Caco-2 (cell line): ENCODE results near the gene GOLGA7B. TPM values are rescaled to one million over a fixed set of nuclear protein-coding genes. Genes with fewer than 3 reads are reported as not detected.
"Not testable (repeated sequence)": the region's sequence is repeated elsewhere in the genome, so short reads cannot be mapped to it uniquely, and the experiment has no call there.

Experiments
- BruUV-seq: library from RNA; stranded (reverse); fragments of 400-500 nt; replicated peaks from 2 replicates; lab custom pipeline; 2021; lab: Mats Ljungman, UMichigan
- CTCF ChIA-PET: fragments of 300-600 bp; sonication (Branson Sonifier 250); formaldehyde crosslinking; loops from one replicate; lab custom pipeline; 2022; ENCODE audit warnings: antibody characterized with exemption; lab: Charles Lee
- POLR2A ChIA-PET: fragments of 300-600 bp; sonication (Branson Sonifier 250); formaldehyde crosslinking; loops from one replicate; lab custom pipeline; 2022; ENCODE audit warnings: antibody characterized with exemption; lab: Charles Lee
- DNase-seq, 2 experiments: peaks; one replicate each; pipeline versions ENCODE4 v3.0.0 to v3.0.0-alpha.2; 2020 to 2022
- H3K27me3 ChIP-seq: replicated peaks from 2 replicates; pipeline ENCODE4 v1.6.0; 2011; ENCODE audit warnings: low read length; ENCODE audit not compliant: control insufficient read depth, insufficient read depth
- H3K36me3 ChIP-seq: 2 replicates; pipeline ENCODE4 v1.5.1; 2011; ENCODE audit warnings: low read length; ENCODE audit not compliant: control insufficient read depth, insufficient read depth
- H3K4me1 ChIP-seq: fragments of 250-450 bp; sonication (Bioruptor Pico); 2 replicates; pipeline ENCODE4 v1.5.1; 2020; ENCODE audit warnings: mild to moderate bottlenecking
- H3K4me3 ChIP-seq: 2 replicates; pipeline ENCODE4 v1.5.1; 2011; ENCODE audit warnings: low read depth, mild to moderate bottlenecking, control low read depth, low read length
- H3K9me3 ChIP-seq: fragments of 250-450 bp; sonication (Bioruptor Pico); 2 replicates; pipeline ENCODE4 v1.5.1; 2020; ENCODE audit warnings: mild to moderate bottlenecking, moderate library complexity
- H3K27ac Mint-ChIP-seq: one replicate; pipeline ENCODE4 v1.8.0; 2022; ENCODE audit warnings: mixed read lengths; ENCODE audit not compliant: unreplicated experiment
- H3K27me3 Mint-ChIP-seq: one replicate; pipeline ENCODE4 v1.8.0; 2022; ENCODE audit warnings: mixed read lengths; ENCODE audit not compliant: insufficient read depth, unreplicated experiment
- H3K36me3 Mint-ChIP-seq: one replicate; pipeline ENCODE4 v1.8.0; 2022; ENCODE audit warnings: mild to moderate bottlenecking, mixed read lengths; ENCODE audit not compliant: insufficient read depth, unreplicated experiment
- H3K4me1 Mint-ChIP-seq: one replicate; pipeline ENCODE4 v1.8.0; 2022; ENCODE audit warnings: low read depth, mixed read lengths; ENCODE audit not compliant: unreplicated experiment
- H3K4me3 Mint-ChIP-seq: one replicate; pipeline ENCODE4 v1.8.0; 2022; ENCODE audit warnings: mild to moderate bottlenecking, moderate library complexity, mixed read lengths; ENCODE audit not compliant: unreplicated experiment
- H3K9me3 Mint-ChIP-seq: one replicate; pipeline ENCODE4 v1.8.0; 2022; ENCODE audit warnings: mixed read lengths; ENCODE audit not compliant: unreplicated experiment
- intact Hi-C: fragments of 100-400 bp; cut with micrococcal nuclease; formaldehyde crosslinking; loops from one replicate; pipeline ENCODE4 v1.10.0; 2022; ENCODE audit not compliant: unreplicated experiment
- total RNA-seq: library from RNA; stranded (reverse); gene quantifications from 2 replicates; pipeline ENCODE4 v1.2.3, GENCODE V29; 2022
- TF ChIP-seq, protein P1 (sequence below), 2 experiments: fragments of 200-600 bp in 1 of 2; IDR thresholded peaks; 1 replicate in 1 of 2; 2 replicates in 1 of 2; pipeline versions ENCODE4 v1.5.1 to v1.8.0; 2011 to 2022; ENCODE audit warnings: antibody characterized with exemption in 1 of 2, control low read depth in 1 of 2, inconsistent platforms in 1 of 2, low read depth in 1 of 2, low read length in 1 of 2, mild to moderate bottlenecking in 1 of 2, moderate library complexity in 1 of 2; ENCODE audit not compliant: insufficient read depth in 1 of 2, severe bottlenecking in 1 of 2, unreplicated experiment in 1 of 2

GOLGA7B gene
- total RNA-seq, 1 experiment from 2014 or later = 0.36 TPM

DNA sequence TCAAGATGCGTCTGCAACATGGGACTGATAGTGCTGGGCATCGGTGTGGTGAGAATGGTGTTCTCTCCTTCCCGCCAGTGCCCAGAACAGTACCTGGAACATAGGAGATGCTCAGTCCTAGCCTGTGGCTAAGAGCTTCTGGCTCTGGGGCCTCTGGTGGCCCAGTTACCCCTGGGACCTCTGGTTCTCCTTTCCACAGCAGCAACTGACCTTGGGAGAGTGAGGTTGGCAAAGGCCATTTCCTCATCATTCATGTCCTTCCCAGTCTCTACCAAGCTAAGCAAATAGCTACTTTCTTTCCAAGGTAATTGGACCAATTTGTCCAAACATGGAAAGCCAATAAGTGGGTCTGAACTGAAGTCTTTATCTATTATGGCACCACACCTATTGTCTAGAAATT lies 11.6 kb upstream of the GOLGA7B start:
- no peaks in the 10 kb centered on the region for H3K4me1 Mint-ChIP-seq
- Histone ChIP-seq H3K4me3 (no peak overlapping the region), H3K27me3 (no peaks in the 10 kb centered on the region; the same call in 1 of the 2 replicates), H3K9me3 (no peaks in the 10 kb centered on the region), H3K36me3 (no peaks in the 10 kb centered on the region), H3K4me1 (0 out of 2 replicates have a peak, but pooled peaks cover 11% of the 10 kb centered on the region)
- H3K9me3 Mint-ChIP-seq = peaks cover 10% of the 10 kb centered on the region
- TF ChIP-seq, protein P1, sequence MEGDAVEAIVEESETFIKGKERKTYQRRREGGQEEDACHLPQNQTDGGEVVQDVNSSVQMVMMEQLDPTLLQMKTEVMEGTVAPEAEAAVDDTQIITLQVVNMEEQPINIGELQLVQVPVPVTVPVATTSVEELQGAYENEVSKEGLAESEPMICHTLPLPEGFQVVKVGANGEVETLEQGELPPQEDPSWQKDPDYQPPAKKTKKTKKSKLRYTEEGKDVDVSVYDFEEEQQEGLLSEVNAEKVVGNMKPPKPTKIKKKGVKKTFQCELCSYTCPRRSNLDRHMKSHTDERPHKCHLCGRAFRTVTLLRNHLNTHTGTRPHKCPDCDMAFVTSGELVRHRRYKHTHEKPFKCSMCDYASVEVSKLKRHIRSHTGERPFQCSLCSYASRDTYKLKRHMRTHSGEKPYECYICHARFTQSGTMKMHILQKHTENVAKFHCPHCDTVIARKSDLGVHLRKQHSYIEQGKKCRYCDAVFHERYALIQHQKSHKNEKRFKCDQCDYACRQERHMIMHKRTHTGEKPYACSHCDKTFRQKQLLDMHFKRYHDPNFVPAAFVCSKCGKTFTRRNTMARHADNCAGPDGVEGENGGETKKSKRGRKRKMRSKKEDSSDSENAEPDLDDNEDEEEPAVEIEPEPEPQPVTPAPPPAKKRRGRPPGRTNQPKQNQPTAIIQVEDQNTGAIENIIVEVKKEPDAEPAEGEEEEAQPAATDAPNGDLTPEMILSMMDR (IDR thresholded peaks at IDR 0.05; ENCODE audit: insufficient read depth in 1 of 2, low read depth in 1 of 2, low read length in 1 of 2, severe bottlenecking in 1 of 2, unreplicated experiment in 1 of 2) = no peak
- intact Hi-C loops = no loop called here
- H3K4me3 Mint-ChIP-seq = no peak overlapping the region
- DNase-seq = no peak
- CTCF ChIA-PET = no interaction called here
- POLR2A ChIA-PET = no interaction called here
- no TSS peak for BruUV-seq
- no peaks in the 10 kb centered on the region for H3K36me3 Mint-ChIP-seq
- H3K27ac Mint-ChIP-seq = no peak overlapping the region
- peaks cover 14% of the 10 kb centered on the region for H3K27me3 Mint-ChIP-seq

DNA sequence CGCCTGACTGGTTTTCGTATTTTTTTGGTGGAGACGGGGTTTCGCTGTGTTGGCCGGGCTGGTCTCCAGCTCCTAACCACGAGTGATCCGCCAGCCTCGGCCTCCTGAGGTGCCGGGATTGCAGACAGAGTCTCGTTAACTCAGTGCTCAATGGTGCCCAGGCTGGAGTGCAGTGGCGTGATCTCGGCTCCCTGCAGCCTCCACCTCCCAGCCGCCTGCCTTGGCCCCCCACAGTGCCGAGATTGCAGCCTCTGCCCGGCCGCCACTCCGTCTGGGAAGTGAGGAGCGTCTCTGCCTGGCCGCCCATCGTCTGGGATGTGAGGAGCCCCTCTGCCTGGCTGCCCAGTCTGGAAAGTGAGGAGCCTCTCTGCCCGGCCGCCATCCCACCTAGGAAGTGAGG lies 8.5 kb upstream of the GOLGA7B start:
- H3K9me3 Mint-ChIP-seq = peaks cover 10% of the 10 kb centered on the region
- BruUV-seq, H3K27me3 ChIP-seq, H3K27ac Mint-ChIP-seq, H3K4me3 ChIP-seq, CTCF ChIA-PET, H3K4me3 Mint-ChIP-seq, H3K4me1 Mint-ChIP-seq, DNase-seq, H3K9me3 ChIP-seq, POLR2A ChIA-PET, intact Hi-C loops, H3K36me3 ChIP-seq, H3K36me3 Mint-ChIP-seq: not testable (repeated sequence)
- 0 out of 2 replicates have a peak, but pooled peaks cover 11% of the 10 kb centered on the region for H3K4me1 ChIP-seq
- H3K27me3 Mint-ChIP-seq = peaks cover 11% of the 10 kb centered on the region

DNA sequence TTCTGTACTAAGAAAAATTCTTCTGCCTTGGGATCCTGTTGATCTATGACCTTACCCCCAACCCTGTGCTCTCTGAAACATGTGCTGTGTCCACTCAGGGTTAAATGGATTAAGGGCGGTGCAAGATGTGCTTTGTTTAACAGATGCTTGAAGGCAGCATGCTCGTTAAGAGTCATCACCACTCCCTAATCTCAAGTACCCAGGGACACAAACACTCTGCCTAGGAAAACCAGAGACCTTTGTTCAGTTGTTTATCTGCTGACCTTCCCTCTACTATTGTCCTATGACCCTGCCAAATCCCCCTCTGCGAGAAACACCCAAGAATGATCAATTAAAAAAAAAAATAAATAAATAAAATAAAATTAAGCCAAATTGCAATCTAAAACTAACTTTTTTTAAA lies 7.5 kb upstream of the GOLGA7B start:
- BruUV-seq, DNase-seq, H3K27me3 Mint-ChIP-seq, H3K9me3 ChIP-seq, POLR2A ChIA-PET, H3K4me3 ChIP-seq, intact Hi-C loops, H3K4me1 Mint-ChIP-seq, CTCF ChIA-PET, H3K36me3 ChIP-seq, H3K27ac Mint-ChIP-seq, H3K27me3 ChIP-seq, H3K4me3 Mint-ChIP-seq, H3K9me3 Mint-ChIP-seq, H3K36me3 Mint-ChIP-seq: not testable (repeated sequence)
- H3K4me1 ChIP-seq = 0 out of 2 replicates have a peak, but pooled peaks cover 11% of the 10 kb centered on the region

DNA sequence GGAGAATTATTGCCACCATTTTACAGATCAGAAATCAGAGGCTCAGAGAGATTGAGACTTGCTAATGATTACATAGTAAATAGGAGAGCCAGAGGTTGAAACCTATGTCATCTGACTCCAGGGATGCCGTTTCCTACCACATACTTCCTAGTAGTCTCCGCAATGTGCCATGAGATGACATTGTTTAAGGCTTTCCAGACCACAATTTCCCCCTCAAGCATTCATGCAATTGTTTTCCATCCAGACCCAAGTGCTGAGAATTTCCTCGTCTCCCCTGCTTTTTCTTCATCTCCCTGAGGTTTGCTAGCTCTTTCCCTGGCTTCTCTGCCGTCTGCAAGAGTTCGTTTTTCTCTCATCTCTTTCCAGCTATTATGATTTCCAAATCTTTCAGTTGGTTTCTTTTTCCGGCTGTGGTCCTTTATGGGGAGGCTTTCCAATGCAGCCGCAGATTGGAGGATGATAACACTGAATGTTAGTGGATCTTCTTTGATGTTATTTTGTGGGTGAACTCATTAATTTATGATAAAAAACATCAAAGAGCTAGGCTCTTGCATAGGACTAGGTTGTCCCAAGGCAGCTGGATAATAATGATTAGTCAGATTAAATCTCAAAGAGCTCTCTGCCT lies 6.9 kb upstream of the GOLGA7B start:
- Mint-ChIP-seq H3K4me3 (no peak overlapping the region), H3K4me1 (no peaks in the 10 kb centered on the region), H3K27me3 (peaks cover 3% of the 10 kb centered on the region), H3K9me3 (no peaks in the 10 kb centered on the region), H3K27ac (no peak overlapping the region), H3K36me3 (no peaks in the 10 kb centered on the region)
- CTCF ChIA-PET = no interaction called here
- BruUV-seq = no TSS peak
- H3K36me3 ChIP-seq = no peaks in the 10 kb centered on the region
- intact Hi-C loops = no loop called here
- 0 out of 2 replicates have a peak, but pooled peaks cover 11% of the 10 kb centered on the region for H3K4me1 ChIP-seq
- H3K9me3 ChIP-seq = no peaks in the 10 kb centered on the region
- POLR2A ChIA-PET = no interaction called here
- no peak overlapping the region for H3K4me3 ChIP-seq
- TF ChIP-seq, protein P1 (IDR thresholded peaks at IDR 0.05; ENCODE audit: insufficient read depth in 1 of 2, low read depth in 1 of 2, low read length in 1 of 2, severe bottlenecking in 1 of 2, unreplicated experiment in 1 of 2) = no peak
- no peak for DNase-seq
- H3K27me3 ChIP-seq = no peaks in the 10 kb centered on the region
